Measurements from ENCODE around the gene AGAP6.
"Not testable (repeated sequence)": the region's sequence is repeated elsewhere in the genome, so short reads cannot be mapped to it uniquely, and the experiment has no call there.

DNA sequence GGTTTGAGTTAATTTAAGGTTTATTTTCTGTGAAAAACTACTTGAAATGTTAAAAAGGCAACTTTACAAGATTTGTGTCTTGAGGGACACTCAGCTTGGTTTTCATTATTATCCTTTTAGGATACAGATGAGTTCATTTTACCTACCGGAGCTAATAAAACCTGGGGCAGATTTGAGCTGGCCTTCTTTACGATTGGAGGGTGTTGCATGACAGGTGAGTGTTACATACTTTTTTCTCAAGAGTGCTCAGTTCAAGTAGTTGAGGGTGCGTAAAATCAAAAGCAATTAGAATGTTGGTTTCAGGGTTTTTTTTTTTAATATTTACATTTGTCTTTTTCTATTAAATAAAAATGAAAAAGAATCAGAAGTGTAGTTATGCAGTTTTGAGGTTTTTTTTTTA lies 36.2 kb upstream of the AGAP6 start:
- not testable (repeated sequence) for TF ChIP-seq CTCF (IDR thresholded peaks at IDR 0.05; ENCODE audit: low read length); EZH2 (IDR thresholded peaks at IDR 0.05; ENCODE audit: borderline replicate concordance, low read length)

All from OCI-LY1 (cell line).